ENCODE measurements around the gene FBXO3.

DNA sequence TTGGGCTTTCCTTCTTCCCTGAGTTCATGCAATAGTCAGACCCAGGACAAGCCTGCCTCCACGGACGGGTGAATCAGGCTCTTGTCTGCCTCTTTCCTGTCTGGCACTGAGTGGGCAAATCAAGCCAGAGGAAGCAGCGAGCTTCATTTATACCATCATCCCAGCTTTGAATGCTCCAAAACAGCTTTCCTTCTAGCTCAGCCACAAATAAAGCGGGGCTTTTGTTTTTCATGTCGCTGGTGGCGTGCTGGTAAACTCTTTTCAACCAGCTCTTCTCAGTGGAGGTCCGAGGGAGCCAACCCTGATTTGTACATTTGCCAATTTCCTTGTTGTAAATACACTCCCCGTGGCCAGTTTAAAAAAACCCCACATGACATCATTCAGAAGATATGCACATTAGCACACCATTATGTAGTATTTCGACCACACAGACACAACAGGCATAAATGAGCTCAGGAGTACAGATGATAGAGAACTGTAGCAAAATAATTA, 82.3 kb downstream of the FBXO3 start:
- TF ChIP-seq, protein P1, sequence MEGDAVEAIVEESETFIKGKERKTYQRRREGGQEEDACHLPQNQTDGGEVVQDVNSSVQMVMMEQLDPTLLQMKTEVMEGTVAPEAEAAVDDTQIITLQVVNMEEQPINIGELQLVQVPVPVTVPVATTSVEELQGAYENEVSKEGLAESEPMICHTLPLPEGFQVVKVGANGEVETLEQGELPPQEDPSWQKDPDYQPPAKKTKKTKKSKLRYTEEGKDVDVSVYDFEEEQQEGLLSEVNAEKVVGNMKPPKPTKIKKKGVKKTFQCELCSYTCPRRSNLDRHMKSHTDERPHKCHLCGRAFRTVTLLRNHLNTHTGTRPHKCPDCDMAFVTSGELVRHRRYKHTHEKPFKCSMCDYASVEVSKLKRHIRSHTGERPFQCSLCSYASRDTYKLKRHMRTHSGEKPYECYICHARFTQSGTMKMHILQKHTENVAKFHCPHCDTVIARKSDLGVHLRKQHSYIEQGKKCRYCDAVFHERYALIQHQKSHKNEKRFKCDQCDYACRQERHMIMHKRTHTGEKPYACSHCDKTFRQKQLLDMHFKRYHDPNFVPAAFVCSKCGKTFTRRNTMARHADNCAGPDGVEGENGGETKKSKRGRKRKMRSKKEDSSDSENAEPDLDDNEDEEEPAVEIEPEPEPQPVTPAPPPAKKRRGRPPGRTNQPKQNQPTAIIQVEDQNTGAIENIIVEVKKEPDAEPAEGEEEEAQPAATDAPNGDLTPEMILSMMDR (IDR thresholded peaks at IDR 0.05), result no peak
- no peak for TF ChIP-seq POLR2A (IDR thresholded peaks at IDR 0.05)
